Stimulated activated CD8-positive, alpha-beta memory T cell treated with anti-CD3 and anti-CD28 coated beads, Interleukin-7, amount 100 ng/mL, for 4 hours (primary cell): ENCODE measurements around the gene RANBP17.

Source experiments
- DNase-seq, 2 donors: peaks; one replicate each; pipeline ENCODE4 v3.0.0-alpha.2; 2020; ENCODE audit warnings: low read depth in 2 of 2

RANBP17 gene

GRCh38 chr5:171092194-171092593, 230.4 kb downstream of the RANBP17 start:
- DNase-seq, result no peak

- no peak for DNase-seq
Observed at GRCh38 chr5:171093598-171093997, 231.8 kb downstream of the RANBP17 start.

GRCh38 chr5:171094356-171094755, 232.5 kb downstream of the RANBP17 start:
- no peak for DNase-seq

GRCh38 chr5:171102877-171103610, 241.2 kb downstream of the RANBP17 start:
- DNase-seq, result no peak

- DNase-seq, result no peak
Observed at GRCh38 chr5:171107669-171108068, 245.9 kb downstream of the RANBP17 start.

GRCh38 chr5:171115519-171115918, 253.7 kb downstream of the RANBP17 start:
- DNase-seq, result no peak

GRCh38 chr5:171116719-171117118, 254.9 kb downstream of the RANBP17 start:
- DNase-seq, result no peak

- DNase-seq, result no peak
Observed at GRCh38 chr5:171120986-171121622, 259.3 kb downstream of the RANBP17 start.

- no peak for DNase-seq
Observed at GRCh38 chr5:171121638-171122037, 259.8 kb downstream of the RANBP17 start.

- DNase-seq, result no peak
Observed at GRCh38 chr5:171122372-171122771, 260.6 kb downstream of the RANBP17 start.

GRCh38 chr5:171123417-171123816, 261.6 kb downstream of the RANBP17 start:
- no peak for DNase-seq

- DNase-seq, result no peak
Observed at GRCh38 chr5:171127314-171127713, 265.5 kb downstream of the RANBP17 start.

- DNase-seq, result no peak
Observed at GRCh38 chr5:171128136-171128535, 266.3 kb downstream of the RANBP17 start.

- DNase-seq, result no peak
Observed at GRCh38 chr5:171129308-171129707, 267.5 kb downstream of the RANBP17 start.

- DNase-seq, result no peak
Observed at GRCh38 chr5:171131497-171131896, 269.7 kb downstream of the RANBP17 start.

- no peak for DNase-seq
Observed at GRCh38 chr5:171137768-171138525, 276.1 kb downstream of the RANBP17 start.

- DNase-seq, result no peak
Observed at GRCh38 chr5:171139227-171139626, 277.4 kb downstream of the RANBP17 start.

GRCh38 chr5:171142617-171143016, 280.8 kb downstream of the RANBP17 start:
- DNase-seq, result no peak

GRCh38 chr5:171143171-171143570, 281.4 kb downstream of the RANBP17 start:
- no peak for DNase-seq

- no peak for DNase-seq
Observed at GRCh38 chr5:171143926-171144325, 282.1 kb downstream of the RANBP17 start.

GRCh38 chr5:171149333-171149732, 287.5 kb downstream of the RANBP17 start:
- DNase-seq, result no peak

- DNase-seq, result no peak
Observed at GRCh38 chr5:171149772-171150171, 288.0 kb downstream of the RANBP17 start.

- no peak for DNase-seq
Observed at GRCh38 chr5:171152382-171152781, 290.6 kb downstream of the RANBP17 start.
